HG03520 (cell line): ENCODE results near the gene RCBTB2.
A peak's percentile ranks its signal among the peaks of the same experiment; 100 is the strongest.
"Not testable (repeated sequence)": the region's sequence is repeated elsewhere in the genome, so short reads cannot be mapped to it uniquely, and the experiment has no call there.

ENCODE experiments used
- ATAC-seq: cut with Tn5 transposase; IDR thresholded peaks from one replicate; pipeline ENCODE4 v1.9.1; 2021; ENCODE audit warnings: mild to moderate bottlenecking, moderate library complexity; ENCODE audit not compliant: unreplicated experiment

RCBTB2 gene

DNA sequence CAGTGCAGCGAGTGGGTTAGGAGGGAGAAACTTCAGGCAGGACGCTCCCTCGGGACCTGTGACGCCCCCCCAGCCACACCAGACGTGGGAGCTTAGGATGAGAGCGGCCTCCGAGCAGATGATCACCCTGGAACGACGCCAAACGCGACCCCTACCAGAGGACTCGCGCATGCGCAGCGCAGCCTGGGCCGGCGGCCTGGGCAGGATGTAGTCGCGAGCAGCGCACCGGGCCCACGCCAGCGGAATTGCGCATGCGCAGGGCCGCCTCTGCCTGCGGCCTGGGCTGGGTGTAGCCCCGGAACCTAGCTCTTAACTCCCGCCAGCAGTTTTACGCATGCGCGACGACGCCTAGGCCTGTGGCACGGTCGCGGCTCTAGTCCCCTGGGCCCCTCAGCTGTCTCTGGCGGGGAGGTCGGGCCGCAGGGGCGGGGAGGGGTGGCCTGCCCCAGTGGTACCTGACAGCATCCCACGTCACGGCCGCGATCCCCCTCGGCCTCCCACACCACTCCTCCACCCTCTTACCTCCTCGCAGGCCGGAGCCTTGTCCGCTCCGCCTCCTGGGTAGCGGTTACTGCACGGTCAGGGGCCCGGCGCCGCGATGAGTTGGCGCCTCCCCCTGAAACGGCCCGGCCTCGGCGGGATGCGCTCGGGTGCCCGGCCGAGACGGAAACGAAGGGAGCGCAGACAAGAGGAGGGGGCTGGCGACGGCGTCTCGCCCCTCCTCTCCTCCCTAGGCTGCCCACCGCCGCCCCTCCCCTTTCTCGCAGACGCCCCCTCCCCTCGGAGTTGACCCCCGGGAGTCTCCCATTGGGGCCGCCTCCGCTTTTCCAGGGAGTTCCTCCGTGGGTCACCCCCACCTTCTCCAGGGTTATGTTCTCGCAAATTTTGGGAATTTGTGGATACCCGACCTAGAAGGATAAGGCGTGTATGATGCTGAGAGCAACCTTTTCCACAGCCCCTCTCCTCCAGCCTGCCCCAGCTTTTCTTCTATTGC, at the start of gene RCBTB2:
TSS of gene RCBTB2 (minus strand) at position 575 of the 994 bp plus-strand sequence. CDS start 11,141 bp downstream, outside the sequence.
- peak; percentile 90 for ATAC-seq

DNA sequence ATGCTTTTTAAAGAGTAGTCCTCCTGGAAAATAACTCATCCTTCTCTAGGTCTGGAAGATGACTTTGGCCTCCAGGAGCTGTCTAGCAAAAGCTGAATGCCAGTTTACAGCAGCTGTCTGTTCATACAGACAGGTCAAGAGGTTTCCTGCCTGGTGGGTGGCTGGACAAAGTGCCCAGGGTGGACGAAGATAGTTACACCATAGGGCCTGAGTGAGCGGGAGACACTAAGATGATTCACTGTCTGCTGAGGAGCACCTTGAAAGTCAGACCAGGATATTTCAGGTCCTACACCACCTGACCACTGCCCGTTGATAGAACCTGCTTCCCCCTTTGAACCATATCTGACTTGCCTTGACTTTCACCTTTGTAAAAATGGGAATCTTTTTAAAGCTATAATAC, 49.2 kb upstream of the RCBTB2 start:
- ATAC-seq: no peak

DNA sequence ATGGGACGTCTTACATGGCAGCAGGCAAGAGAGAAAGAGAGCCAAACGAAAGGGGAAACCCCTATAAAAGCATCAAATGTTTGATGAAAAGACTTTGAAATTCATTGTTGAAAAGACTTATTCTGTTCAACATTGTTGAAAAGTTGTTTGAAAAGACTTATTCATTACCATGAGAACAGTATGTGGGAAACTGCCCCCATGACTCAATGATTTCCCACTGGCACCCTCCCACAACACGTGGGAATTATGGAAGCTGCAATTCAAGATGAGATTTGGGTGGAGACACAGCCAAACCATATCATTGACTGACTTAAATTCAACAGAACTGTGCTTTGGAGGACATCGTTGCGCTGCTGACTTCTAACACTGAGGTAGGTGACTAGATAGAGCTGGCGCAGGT, 48.0 kb upstream of the RCBTB2 start:
- no peak for ATAC-seq

DNA sequence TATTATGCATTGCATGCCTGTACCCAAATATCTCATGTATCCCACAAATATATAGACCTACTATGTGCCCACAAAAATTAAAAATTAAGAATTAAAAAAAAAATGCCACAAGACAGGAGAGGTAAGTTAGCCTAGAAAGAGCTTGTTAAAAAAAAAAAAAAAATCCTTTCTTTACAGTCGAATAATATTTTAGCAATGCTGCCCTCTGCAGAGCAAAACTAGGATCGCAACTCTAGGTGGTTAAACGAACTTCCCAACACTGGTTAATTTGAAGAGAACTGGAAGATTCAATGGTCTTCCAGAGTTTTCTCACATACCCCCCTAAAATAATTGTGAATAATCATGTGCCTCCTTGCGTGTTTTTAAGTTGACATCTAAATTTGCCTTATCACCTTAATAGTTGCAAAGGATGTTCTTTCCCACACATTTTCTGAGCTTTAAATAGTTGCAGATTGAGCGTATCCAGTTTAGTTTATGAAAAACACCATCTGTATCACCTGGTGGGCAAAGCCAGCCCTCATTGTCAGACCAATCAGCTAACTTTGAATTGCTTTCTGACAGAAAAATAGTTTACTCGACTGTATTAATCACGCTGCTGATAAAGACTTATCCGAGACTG, 47.4 kb upstream of the RCBTB2 start:
- no peak for ATAC-seq

DNA sequence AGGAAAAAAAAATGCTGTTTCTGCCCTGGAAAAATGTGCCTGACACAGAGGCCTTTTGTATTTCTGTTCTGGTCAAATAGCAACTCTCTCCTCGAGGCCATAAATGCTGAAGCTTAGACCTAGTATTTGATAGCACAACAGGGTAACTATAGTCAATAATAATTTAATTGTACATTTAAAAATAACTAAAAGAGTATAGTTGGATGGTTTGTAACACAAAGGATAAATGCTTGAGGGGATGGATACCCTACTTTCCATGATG, 47.0 kb upstream of the RCBTB2 start:
- not testable (repeated sequence) for ATAC-seq

DNA sequence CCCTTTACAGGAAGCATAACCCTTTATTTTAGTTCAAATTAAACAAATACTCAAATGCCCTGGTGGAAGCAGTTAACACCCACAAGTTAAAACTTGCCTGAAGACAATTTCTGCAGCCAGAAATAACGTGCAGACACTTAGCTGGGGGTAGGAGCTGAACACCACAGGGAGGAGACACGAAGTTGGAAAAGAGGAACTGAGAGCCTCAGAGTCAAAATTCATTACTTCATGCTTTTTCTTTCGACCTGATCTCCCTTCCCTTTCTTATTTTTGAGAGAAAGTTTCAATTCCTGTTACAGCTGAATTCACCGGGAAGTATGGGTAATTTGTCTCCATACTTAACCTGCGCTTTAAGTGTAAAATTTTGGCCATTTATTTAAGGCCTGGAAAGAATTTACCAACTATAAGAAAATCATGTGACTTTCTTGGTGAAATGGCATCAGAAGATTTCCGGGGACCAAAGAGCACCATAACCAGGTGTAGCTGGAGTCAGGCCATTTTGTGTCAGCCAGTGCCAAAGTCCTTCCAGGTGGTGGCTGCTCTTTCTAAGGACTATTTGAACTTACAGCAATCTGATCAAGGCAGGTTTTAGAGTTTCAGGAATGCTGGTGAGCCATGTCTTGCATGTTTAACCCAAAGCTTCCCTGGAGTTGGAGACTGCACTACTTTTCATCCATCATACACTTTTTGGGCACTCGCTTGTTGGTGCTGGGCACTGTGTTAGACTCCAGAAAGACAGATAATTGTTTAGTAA, 46.5 kb upstream of the RCBTB2 start:
- peak; percentile 74 for ATAC-seq

DNA sequence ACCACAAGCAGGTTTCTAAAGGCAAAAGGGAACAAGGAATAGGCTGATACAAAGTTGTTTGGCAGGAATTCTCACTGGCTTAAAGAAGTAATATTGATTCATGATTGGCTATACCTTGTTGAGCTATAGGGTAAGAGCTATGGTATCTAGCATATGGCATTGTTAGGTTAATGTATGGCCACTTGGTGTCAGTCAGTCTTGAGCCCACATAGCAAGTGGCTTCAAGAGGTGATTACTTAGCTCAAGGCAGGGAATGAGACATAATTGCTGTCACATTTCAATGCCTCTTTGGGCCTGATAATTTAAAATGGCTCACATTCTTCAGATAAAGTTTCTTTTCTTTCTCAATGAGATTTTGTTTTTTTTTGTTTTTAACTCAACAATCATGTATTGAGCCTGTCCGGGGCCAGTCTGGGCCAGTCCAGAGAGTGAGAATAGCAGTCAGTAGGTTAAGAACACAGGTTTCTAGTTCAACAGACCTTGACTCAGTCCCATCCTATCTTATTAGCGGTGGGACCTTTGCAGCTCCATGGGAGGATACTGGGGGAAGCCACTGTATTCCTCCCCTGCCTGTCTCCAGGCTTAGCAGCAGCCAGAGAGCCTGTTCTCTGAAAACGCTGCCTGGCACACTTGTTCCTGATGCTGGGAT, 45.8 kb upstream of the RCBTB2 start:
- ATAC-seq: peak; percentile 47

DNA sequence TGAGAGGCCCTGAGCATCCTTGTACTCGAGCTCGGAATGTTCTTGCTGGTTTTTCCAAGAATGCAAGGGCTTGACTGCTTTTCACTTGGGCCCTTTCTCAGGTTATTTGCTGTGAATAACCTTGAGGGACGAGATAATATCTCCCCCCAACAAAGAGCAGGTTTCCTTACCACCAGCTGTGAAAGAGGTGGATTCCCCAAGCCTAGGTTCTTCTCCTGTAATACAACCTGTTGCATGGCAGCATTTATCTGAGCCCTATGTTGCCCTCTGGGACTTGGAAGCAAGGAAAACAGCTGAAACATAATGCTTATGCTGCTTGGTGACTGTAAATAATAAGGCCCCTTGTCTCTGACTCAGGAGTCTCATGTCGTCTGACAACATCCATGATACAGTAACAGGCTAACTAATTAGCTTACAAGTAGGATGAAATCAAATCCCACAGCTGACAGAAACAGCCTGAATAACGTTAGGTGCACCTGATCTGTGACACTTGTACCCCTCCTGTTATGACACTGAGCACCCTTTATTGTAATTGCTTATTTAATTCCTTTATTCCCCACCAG, 43.6 kb upstream of the RCBTB2 start:
- ATAC-seq: no peak

DNA sequence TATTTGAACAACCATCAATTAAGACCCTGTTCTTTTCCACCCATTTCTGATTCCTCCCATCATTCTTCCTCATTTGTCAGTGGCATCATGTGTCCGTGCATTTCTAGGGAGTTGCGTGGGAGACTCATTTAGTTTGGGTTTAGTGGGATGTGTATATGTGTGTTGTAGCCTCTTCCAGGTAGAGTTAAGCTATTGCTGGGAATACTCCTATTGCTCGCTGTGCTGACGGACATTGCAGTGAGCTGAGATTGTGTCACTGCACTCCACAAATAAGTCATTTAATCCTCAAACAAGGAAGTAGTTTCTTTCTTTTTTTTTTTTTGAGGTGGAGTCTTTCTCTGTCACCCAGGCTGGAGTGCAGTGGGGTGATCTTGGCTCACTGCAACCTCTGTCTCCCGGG, 42.2 kb upstream of the RCBTB2 start:
- no peak for ATAC-seq

DNA sequence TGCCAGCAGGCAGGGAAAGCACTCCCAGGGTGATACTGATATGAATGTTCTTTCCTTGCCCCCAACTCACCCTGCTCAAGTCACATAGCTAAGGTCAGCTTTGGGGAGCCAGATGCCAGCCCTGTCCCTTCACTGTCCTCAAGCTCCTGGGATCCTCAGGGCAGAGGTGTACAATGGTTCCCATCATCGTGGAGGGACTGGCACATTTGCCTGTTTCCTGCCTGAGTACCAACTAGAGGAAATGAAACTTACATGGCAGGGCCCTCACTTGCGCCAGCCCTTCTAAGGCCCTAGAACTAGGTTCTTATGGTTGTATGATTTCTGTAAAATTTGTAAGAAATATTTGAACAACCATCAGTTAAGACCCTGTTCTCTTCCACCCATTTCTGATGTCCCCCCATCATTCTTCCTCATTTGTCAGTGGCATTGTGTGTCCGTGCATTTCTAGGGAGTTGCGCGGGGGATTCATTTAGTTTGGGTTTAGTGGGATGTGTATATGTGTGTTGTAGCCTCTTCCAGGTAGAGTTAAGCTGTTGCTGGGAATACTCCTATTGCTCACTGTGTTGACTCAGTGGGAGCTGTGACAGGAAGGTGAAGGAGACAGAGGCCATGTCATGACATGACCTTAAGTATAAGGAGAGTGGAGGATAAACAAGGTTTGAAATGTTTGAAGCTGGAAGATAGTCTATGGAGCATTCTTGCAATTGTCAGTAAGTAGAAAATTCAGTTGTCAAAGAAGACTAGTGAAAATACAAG, 41.3 kb upstream of the RCBTB2 start:
- ATAC-seq: no peak

DNA sequence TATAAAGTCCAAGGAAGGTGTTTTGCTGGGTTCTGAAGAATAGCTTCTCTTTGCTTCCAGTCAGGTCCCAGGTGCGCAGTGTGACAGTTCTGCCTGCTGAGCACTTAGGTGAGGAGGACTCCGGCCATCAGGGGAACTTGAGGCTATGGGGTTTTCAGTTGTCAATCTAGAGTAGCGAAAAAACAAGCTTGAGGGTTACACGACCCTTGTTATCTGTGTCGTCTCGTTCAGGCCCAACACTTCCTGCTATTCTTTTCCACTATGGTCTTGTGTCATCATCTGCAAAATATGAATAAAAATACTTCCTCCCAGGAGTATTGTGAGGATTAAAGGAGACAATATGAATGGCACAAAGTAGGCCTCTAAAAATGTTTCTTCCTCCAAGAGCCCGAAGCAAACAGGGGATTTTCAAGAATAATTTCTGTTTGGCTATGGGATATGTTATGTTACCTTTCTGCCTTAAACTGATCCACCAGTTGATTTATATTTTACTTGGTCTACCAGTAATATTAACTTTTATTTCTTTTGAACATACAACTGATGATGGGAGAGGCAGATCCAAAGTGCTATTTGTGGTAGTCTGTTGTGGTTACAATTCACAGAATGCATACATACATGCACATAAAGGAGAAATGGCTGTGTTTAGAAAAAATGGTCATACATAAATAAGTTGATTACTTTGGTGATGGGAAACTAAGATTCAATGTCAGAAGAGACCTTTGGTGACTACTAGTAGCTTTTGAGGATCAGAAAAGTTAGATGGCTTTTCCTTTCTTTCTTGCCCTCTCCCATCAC, 40.5 kb upstream of the RCBTB2 start:
- no peak for ATAC-seq

DNA sequence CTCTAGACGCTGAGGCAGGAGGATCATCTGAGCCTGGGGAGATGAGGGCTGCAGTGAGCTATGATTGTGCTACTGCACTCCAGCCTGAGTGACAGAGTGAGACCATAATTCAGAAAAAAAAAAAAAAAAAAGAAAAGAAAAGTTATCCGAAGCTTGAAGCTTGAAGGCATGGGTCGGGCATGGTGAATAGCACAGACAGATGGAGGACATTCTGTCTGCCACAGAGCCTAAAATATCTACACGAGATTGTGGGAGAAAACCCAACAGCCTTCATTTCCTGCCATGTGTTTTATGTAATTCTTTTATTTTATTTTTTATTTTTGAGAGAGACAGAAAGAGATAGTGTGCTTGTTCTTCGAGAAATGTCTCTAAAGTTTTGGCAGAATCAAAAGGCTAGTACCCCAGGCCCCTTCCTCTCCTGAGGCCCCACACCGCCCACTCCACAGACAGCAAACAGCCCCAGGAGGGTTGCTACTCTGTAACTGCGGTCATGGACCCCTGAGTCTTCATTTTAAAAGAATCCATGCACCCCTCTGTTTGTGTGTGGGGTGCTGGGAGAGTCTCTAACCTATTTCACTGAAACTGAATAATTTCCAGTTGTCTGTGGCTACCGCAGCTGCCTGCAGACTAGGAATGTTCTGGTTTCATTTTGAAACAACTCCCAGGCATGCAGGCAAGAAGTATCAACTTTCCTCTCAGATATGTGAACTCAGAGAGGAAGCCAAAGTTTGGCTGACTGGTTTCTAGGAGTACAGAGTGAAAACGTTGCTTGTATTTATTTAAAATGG, 38.4 kb upstream of the RCBTB2 start:
- no peak for ATAC-seq

DNA sequence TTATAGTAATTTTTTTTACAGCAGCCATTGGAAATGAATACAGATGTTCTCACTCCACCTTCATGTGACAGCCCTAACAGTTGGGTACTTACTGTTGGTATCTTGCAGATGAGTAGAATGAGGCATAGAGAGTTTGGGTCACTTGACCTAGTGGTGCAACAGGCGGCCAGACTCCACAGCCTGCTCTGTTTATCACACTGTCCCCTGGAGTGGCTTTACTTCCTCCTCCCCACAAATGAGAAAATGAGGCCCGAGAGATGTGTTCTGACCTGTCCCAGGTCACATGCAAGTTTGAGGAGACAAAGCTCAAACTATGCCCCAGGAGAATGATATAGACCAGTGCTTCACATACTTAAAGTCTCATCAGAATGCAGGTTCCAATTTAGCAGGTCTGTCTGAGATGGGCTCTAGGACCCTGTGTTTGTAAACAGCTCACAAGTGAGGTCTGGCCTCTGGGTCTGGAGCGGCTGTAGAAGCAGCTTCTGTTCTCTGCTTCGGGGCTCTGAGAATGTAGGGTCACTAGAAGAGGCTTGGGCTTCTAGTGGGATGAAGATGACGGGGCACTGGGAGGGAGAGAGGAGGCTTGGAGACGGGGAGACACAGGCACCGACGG, 37.4 kb upstream of the RCBTB2 start:
- no peak for ATAC-seq

DNA sequence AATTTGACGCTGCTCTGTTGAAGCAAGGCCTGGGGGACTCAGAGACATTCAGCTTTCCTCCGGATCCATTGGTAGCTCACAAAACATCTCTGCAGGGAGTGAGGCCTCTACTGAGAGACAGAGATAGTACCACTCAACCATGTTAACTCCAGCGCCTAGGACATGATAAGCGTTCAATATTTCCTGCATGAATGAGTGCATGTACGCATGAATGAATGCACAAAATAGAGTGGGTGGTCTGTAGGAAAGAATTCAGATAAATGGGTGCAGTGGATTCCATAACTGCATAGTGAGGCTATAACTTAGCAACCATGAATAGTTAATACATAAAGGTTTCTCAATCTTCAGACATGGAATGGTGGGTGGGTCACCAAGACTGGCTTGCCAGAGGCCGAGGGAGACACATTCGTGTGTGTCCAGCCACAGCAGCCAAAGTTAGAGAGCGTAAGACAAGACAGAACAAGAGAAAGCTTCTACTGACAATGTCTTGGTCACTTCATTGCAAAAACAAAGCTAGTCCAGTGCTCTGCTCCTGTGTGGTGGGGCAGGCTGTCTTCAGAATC, 36.3 kb upstream of the RCBTB2 start:
- no peak for ATAC-seq

DNA sequence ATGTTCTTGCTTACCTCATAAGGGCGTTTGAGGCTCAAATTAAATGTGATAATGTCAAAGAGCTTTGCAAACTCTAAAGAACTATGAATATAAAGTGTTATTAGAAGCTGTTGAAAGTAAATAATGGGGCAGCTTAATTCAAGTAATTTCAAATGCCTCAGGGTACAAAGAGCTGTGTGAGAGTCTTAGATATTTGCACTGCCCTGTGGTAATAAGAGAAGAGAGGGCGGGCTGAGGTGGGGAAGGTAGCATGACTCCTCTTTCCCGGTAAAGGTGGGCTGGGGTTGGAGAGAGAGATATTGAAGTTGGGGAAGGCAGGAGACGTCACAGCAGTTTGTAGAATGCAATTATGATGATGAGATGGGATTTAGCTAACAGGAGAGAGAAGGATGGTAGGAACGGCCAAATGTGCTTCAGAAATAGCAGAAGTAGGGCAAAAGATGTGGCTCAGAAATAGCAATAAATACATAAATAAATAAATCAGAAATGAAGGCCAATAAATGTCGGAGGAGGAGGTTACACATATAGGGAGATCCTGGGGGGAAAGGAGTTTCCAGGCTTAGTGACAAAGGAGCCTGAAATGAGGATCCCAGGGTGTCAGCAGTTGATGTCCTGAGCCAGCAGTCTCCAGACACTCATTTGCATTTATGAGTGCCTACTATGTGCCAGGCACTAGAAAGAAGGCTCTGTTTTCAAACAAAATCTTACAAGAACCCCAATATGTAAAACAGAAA, 35.7 kb upstream of the RCBTB2 start:
- ATAC-seq: no peak

DNA sequence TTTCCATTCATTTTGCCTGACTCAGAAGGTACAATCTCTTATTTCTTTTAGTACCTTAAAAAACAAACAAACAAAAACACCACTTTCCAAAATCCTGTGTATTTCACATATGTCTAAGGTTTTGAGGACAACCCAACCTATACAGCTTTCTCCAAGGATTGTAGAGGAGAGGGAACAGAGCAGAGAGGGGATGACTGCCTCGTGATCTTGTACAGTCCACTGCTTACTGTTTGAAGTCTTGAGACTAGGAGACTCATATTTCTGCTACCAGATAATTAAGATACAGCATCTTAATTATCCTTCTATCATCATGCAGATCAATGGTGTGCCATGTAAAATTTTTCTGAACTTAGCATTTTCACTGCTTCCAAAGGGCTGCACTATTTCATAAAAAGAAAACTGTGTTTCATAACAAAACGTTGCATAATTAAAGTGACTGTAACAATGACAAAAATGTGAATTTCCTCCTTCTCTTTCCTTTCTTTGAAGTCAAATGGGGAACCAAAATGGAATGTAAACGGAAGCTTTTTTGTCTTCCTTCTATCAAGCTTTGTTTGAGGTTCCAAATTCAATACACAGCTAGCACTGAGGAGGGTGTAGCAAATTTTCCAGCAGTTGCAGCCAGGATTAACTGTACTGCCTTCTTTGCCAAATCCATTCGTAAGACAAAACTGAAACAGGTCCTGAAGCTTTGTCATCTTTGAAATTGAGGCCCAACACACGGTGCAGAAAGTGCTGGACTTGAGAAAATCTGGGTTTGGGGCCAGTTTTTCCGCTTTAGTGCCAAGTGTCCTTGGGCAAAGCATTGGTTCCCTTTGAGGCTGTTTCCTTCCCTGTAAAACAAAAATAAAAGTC, 34.9 kb upstream of the RCBTB2 start:
- no peak for ATAC-seq
